Measurements from ENCODE around the gene CHMP2A.
"Not testable (repeated sequence)": the region's sequence is repeated elsewhere in the genome, so short reads cannot be mapped to it uniquely, and the experiment has no call there.

Gene CHMP2A

DNA sequence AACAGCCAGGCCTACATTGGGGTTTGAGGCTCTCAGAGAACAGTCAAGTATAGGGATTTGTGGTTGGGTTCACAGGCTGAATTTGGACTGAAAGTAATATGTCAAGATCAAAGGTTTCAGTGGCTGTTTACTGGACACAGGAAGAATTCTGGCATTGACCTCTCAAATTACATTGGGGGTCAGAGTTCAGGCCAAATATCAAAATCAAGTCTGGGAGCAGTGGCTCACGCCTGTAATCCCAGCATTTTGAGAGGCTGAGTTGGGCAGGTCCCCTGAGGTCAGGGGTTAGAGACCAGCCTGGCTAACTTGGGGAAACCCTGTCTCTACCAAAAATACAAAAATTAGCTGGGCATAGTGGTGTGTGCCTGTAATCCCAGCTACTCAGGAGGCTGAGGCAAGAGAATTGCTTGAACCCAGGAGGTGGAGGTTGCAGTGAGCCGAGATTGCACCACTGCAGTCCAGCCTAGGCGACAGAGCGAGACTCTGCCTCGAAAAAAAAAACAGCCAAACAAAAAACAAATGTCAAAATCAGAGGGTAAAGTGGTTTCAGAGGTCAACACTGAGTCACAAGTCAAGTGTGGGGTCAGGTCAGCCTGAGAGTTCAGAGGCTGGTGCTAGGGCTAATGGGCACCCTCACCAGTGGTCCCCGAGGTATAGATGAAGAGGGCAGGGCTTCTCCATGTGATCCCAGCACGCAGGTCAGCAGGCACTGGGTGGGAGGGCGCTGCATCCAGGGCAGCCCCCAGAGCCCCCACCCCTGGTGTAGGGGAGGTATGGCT lies 44.6 kb downstream of the CHMP2A start:
- DNase-seq = no peak

DNA sequence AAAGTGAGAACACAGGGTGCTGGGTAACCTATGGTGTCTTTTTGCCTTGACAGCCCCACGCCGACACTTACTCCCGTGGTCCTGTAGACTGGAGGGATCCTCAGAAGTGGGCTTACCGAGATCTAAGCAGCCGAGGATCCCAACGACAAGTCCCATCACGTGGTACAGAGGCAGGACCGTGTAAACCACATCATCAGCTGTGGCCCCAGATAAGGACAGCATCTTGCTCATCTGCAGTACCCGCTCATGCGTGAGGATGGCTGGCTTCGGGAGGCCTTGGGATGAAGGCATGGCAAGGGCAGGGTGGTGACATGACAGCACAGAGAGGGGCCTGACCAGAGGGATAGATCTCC lies 45.2 kb downstream of the CHMP2A start:
- DNase-seq = no peak

DNA sequence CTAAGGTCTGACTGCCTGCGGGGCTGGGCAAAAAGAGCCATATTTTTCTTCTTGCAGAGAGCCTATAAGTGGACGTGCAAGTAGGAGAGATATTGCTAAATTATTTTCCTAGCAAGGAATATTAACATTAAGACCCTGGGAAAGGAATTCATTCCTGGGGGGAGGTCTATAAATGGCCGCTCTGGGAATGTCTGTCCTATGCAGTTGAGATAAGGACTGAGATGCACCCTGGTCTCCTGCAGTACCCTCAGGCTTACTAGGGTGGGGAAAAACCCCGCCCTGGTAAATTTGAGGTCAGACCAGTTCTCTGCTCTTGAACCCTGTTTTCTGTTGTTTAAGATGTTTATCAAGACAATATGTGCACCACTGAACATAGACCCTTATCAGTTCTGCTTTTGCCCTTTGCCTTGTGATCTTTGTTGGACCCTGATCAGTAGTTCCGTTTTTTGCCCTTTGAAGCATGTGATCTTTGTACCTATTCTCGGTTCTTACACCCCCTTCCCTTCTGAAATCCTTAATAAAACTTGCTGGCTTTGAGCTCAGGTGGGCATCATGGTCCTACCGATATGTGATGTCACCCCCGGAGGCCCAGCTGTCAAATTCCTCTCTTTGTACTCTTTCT lies 47.2 kb downstream of the CHMP2A start:
- DNase-seq = not testable (repeated sequence)
